ENCODE measurements around the gene ELF2. TPM values are rescaled to one million over a fixed set of nuclear protein-coding genes. Genes with fewer than 3 reads are reported as not detected.
"Not testable (repeated sequence)": the region's sequence is repeated elsewhere in the genome, so short reads cannot be mapped to it uniquely, and the experiment has no call there.

ELF2 gene
- 31.8 and 35.6 TPM in 2 replicates for total RNA-seq
- polyA plus RNA-seq (2012): 10.0 TPM

DNA sequence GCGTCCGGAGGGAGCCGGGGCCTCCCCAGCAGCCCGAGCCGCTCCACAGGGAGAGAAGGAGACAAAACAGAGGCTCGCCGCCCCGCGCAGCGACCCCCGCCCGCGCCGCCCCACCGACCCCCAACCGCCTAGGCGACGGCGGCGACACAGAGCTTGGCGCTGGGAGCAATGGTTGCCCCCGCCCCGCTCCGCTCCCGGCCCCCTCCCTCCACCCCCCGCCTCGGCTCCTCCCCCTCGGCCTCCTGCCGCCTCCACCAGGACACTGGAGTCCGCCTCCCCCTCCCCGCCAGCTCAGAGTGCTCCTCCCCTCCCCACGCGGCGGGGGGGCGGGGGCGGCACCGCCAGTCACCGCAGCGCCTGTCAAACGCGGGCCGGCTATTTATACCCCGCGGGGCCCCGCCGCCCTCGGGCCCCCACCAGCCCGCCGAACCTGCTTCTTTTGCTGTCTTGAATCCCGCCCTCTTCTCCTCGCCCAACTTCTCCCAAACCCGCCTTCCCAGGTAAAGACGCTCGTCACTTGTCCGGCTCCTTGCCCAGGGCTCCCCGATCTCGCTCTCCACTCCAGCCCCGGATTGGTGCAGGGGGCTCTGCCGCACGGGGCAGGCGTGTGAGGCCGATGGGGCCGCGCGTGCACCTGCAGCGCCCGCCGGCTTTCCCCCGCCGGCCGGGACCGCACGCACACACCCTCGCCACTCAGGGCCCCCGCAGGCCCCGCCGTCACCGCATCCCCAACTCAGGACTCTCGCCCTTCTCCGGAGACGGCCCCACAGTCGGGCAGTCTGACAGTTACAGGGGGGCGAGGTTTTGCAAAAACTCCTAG lies at the start of gene ELF2:
Gene ELF2, minus strand, starts transcription at position 170 of the 820 bp plus-strand sequence. CDS start 39,517 bp downstream, outside the sequence.
- peak; percentile 92 for DNase-seq (ENCODE audit: low read depth)

- DNase-seq (ENCODE audit: low read depth): no peak
Measured at GRCh38 chr4:139223682-139224317, 46.8 kb upstream of the ELF2 start.

DNA sequence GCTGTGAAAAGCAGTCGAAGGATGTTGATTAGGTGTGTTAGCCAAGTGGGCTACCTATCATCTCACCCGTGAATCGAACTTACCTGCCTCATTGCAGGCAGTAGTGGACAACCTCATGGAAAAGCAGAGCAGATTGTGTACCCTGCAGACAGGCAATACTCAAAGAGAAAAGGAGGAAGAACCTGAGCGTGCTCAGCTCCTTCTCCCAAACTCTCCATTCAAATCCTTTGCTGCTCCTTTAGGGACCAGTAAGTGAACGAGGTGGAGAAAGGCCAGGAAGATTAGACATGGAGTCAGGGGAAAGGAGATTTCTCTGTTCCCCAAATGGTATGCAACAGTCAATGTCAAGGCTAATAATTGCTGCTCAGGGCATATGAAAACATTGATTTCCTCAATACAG lies 45.2 kb upstream of the ELF2 start:
- DNase-seq (ENCODE audit: low read depth): no peak

GRCh38 chr4:139221687-139222086 lies 44.7 kb upstream of the ELF2 start:
- DNase-seq (ENCODE audit: low read depth): no peak

DNA sequence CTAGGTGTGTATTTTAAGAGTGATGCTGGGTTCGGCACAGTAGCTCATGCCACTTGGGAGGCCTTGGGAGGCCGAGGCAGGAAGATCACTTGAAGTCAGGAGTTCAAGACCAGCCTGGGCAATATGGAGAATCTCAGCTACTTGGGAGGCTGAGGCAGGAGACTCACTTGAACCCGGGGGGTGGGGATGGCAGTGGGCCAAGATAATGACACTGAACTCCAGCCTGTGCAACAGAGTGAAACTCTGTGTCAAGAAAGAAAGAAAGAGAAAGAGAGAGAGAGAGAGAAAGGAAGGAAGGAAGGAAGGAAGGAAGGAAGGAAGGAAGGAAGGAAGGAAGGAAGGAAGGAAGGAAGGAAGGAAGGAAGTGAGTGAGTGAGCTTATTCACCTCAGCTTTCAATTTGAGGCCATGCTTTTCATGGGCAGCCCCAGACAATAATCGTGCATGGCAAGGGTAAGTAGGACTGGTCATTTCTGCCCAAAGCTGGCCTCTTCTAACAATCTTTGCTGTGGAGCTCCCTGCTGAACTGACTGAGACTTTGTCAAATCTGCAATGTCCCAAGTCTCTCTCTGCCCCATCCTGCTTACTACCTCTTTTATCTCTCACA lies 42.5 kb upstream of the ELF2 start:
- DNase-seq (ENCODE audit: low read depth): no peak

- DNase-seq (ENCODE audit: low read depth): peak; percentile 53
Measured at GRCh38 chr4:139214039-139214534, 37.1 kb upstream of the ELF2 start.

DNA sequence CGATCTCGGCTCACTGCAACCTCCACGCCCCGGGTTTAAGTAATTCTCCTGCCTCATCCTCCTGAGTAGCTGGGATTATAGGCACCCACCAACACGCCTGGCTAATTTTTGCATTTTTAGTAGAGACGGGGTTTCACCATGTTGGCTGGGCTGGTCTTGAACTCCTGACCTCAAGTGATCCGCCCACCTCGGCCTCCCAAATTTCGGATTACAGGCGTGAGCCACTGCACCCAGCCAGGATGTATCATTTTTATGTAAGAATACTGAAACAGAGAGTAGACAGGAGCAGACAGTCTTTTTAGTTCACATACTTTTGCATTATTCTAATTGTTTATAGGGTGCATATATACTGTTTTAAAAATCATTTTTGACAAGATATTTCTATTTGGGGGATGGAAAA lies 36.6 kb upstream of the ELF2 start:
- not testable (repeated sequence) for DNase-seq (ENCODE audit: low read depth)

DNA sequence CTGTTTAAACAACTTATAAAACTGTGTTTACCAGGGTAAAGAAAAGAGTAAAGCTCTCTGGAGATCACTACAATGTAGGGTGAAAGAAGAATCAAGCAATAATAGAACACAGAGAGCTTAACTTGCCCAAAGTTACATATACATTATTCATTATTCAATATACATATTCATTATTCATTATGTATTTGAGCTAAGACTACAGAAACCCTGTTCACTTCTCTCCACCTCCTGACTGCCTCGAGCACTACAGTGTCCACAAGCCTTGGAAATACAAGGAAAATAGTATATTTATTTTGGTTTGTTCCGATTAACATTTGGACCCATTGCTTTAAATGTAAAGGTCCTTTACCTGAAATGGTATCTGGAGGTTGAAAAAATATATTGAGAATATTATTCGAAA lies 35.9 kb upstream of the ELF2 start:
- DNase-seq (ENCODE audit: low read depth): no peak

DNA sequence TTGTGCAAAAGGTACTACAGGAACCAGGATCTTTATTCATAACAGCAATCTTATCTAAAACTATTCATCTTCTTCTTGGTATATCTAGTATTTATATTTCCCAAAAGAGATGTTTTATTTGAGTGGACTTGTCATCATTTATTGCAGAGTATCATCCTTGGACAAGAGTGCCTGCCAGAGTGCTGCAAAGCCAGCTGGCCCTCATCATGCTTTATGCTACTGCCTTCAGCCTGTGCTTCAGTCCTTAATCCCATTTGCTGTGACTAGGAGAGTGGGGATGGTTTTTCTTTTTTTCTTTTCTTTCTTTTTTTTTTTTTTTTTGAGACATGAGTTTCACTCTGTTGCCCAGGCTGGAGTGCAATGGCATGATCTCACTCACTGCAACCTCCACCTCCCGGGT lies 33.5 kb upstream of the ELF2 start:
- DNase-seq (ENCODE audit: low read depth): no peak

- DNase-seq (ENCODE audit: low read depth): no peak
Measured at GRCh38 chr4:139209470-139210063, 32.5 kb upstream of the ELF2 start.

GRCh38 chr4:139208404-139208945 lies 31.5 kb upstream of the ELF2 start:
- peak; percentile 56 for DNase-seq (ENCODE audit: low read depth)

DNA sequence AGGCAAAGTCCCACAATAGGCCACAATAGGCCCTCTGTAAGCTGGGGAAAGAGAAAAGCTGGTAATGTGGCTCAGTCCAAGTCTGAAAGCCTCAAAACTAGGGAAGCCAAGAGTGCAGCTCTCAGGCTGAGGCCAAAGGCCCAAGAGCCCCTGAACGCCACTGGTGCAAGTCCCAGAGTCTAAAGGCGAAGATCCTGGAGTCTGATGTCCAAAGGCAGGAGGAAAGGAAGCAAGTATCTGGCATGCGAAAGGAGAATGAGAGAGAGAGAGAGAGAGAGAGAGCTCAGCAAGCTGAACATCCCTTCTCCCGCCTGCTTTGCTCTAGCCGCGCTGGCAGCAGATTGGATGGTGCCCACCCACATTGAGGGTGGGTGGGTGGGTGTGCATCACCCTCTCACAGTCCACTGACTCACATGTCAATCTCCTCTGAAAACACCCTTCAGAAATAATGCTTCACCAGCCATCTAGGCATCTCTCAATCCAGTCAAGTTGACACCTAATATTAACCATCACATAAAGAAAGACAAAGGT lies 30.9 kb upstream of the ELF2 start:
- no peak for DNase-seq (ENCODE audit: low read depth)

- DNase-seq (ENCODE audit: low read depth): no peak
Measured at GRCh38 chr4:139207247-139207646, 30.2 kb upstream of the ELF2 start.

GRCh38 chr4:139202991-139203390 lies 26.0 kb upstream of the ELF2 start:
- DNase-seq (ENCODE audit: low read depth): no peak

DNA sequence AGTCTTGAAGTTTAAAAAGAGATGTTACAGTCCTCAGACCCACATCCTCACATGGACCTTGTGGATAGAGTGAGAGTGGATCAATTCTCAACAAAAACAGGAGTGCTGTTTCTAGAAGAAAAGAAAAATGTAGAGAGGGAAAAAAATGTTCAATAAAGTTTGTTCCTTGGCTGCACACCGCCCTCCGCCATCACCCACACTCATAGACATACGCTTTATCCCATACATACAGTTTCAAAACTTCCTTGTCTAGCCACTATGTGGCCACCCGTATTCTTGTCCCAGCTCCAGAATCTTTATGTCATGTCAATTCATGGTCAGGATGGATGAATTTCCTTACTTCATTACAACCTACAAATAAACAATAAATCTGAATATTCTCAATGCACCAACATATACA lies 23.5 kb upstream of the ELF2 start:
- no peak for DNase-seq (ENCODE audit: low read depth)

DNA sequence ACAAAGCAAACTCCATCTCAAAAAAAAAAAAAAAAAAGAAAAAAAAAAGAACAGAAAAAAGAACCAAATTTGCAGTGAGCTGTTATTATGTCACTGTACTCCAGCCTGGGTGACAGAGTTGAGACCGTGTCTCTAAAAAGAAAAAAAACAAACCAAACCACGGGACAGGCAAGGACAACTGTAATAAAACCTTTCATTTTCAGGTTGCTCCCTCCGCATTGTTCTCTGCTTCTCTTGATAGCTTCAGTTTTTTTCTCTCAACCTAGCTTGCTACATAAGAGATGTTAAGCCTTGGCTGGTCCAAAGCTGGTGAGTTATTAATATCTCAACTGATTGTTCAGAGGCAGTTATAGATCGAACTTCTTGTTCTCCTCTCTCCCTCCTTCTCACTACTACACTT lies 23.1 kb upstream of the ELF2 start:
- no peak for DNase-seq (ENCODE audit: low read depth)

GRCh38 chr4:139197214-139197613 lies 20.2 kb upstream of the ELF2 start:
- DNase-seq (ENCODE audit: low read depth): not testable (repeated sequence)

DNA sequence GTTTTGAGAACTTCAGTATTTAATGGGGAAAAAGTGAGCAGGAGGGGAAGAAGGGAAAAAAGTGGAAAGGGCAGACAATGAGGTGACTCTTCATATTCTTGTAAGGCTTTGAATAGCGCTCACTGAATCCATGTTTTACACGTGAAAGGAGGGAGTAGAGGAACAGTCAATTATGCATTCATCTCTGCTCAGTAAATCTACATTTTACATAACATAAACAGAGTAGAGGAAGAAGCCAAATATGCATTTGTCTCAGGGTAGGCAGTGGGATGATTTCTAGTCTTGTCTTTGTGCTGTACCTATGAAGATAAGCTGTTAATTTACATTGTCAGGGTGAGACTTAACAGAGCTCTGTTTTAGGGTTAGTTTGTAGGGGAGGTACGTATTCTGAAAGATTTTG lies 19.4 kb upstream of the ELF2 start:
- DNase-seq (ENCODE audit: low read depth): no peak

DNA sequence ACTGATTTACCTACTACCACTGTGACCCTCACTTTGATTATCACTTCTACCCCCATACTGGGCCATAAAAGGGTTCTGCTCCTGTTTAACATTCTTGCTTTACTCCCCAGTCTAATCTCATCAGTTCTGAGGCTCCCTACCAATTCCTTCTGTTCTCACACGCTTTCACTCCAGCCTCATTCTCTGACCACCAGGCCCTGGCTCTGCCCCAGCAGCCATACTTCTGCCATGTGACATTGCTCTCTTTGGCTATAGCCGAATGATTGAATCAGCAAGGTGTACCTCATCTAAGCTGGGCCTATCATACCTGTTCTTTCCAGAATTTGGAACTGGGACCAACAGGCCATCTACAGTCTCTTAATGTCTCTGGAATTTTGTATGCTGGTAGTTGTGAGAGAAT lies 14.4 kb upstream of the ELF2 start:
- no peak for DNase-seq (ENCODE audit: low read depth)

GRCh38 chr4:139189972-139190371 lies 13.0 kb upstream of the ELF2 start:
- DNase-seq (ENCODE audit: low read depth): no peak

DNA sequence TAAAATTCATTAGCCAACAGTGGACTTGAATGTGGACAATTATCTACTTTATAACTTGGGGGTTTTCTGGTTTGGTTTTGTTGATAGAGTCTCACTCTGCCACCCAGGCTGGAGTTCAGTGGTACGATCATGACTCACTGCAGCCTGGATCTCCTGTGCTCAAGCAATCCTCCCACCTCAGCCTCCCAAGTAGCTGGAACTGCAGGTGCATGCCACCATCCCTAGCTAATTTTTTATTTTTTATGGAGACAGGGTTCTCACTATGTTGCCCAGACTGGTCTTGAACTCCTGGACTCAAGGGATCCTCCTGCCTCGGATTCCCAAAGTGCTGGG lies 12.4 kb upstream of the ELF2 start:
- no peak for DNase-seq (ENCODE audit: low read depth)

Data from myocyte (in vitro differentiated cells).